Dermis microvascular lymphatic vessel endothelial cell (primary cell): ENCODE results near the gene KRTAP1-3. TPM values are rescaled to one million over a fixed set of nuclear protein-coding genes. Genes with fewer than 3 reads are reported as not detected.
"Not testable (repeated sequence)": the region's sequence is repeated elsewhere in the genome, so short reads cannot be mapped to it uniquely, and the experiment has no call there.

Source experiments
- DNase-seq, 2 donors: peaks; one replicate each; pipeline versions ENCODE4 v3.0.0 to v3.0.0-alpha.2; 2010; ENCODE audit warnings: low read depth in 2 of 2
- total RNA-seq: library from RNA; depleted of rRNA; stranded (reverse); fragments of >200 nt; gene quantifications from 2 replicates; pipeline ENCODE4 v1.2.1, GENCODE V29; 2014

Gene KRTAP1-3
- total RNA-seq, 1 donor from 2014 or later = not detected

DNA sequence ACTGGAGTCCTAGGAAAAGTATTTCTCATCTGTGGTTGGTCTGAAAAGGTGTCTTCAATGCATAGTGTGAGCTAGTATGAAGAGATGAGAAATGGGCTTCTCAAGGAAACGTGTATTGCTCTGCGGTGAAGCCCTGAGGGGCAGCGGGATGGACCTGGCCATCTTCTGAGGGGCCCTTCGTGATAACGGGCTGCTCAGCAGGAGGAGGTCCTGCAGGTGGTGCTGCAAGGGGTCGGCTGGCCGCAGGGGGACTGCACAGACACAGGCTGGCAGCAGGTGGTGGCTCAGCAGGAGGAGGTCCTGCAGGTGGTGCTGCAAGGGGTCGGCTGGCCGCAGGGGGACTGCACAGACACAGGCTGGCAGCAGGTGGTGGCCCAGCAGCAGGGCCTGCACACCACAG, 19.9 kb upstream of the KRTAP1-3 start:
- DNase-seq = not testable (repeated sequence)

DNA sequence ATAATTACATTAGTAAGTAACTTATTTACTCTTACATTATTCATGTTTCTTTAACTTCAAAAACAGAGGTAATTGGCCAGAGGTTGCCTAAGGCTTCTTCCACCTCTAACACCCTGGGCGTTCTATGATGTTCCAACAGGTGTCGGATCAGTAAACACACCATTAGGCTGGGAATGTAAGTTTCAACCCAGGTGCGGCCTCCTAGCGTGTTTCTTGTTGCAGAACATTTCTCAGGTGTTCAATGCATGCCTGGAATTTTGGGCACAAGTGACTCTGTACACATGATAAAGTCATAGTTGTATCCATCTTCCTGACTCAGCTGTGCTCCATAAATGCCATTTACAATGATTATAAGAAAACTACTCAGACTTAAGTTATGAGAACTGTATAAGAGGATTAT, 19.4 kb upstream of the KRTAP1-3 start:
- no peak for DNase-seq

GRCh38 chr17:41052566-41052965, 17.9 kb upstream of the KRTAP1-3 start:
- DNase-seq = no peak

GRCh38 chr17:41049110-41049509, 14.4 kb upstream of the KRTAP1-3 start:
- DNase-seq = peak in 1 of 2 donors; percentile 2

DNA sequence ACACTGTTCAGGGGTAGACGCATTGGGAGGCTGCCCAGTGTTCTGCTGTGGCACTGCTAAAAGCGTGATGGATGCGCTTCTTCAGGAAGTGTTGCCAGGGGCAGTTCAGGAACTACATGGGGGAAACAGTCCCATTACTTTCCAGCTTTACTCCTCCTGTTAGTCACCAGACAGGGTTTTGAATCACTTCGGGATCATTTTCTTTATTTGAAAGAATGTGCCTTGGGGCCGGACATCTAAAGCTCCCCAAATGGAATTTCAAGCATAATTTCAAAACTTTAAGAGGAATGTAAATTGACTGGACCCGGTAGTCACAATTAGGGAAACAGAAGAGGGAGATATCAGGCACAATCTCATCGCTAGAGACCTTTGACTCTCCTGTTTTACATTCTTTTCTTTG, 13.8 kb upstream of the KRTAP1-3 start:
- DNase-seq = no peak

DNA sequence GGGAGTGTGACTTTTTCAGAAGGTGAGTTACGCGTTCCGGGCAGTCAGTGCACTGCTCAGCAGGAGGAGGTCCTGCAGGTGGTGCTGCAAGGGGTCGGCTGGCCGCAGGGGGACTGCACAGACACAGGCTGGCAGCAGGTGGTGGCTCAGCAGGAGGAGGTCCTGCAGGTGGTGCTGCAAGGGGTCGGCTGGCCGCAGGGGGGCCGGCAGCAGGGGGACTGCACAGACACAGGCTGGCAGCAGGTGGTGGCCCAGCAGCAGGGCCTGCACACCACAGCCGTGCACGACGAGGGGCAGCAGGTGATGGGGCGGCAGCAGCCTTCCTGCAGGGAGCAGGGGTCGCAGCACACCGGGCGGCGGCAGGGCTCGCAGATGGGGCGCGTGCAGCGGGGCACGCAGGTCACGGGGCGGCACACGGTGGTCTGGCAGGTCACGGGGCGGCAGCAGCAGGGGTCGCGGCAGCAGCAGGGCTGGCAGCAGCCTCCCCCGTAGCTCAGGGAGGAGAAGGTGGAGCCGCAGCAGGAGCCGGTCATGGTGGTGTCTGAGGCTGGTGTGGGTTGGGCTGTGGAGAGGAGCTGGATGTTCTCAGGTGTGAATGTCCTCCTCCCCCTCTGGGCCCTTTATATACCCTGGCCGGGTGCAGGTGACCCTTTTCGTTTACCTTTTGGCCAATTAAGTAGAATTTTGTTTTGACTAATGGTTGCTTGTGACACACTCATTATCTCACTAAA, 12.2 kb upstream of the KRTAP1-3 start, which contains the start of gene KRTAP2-1:
Gene KRTAP2-1, minus strand, starts transcription at position 582 of the 731 bp plus-strand sequence. Its CDS starts 49 bp downstream, at position 533.
- not testable (repeated sequence) for DNase-seq

DNA sequence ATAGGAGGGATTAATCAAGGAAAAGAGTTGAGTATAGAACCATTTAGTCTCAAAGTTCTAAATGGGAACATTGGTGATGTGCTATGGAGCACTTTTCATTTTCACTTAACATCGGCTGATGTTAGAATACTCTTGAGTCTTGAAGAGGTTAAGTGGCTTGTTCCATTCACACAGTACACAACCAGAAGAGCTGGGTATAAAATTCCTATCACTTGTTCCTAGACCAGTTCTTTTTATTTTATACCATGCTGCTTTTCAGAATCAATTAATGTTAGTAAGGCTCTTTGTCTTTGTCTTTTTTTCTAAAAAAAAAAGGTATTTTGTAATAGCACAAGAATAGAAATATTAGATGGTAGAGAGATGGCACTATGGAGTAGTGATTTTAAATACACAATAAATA, 8.3 kb upstream of the KRTAP1-3 start:
- no peak for DNase-seq

- DNase-seq = not testable (repeated sequence)
Observed at GRCh38 chr17:41040783-41041571, 6.3 kb upstream of the KRTAP1-3 start, which contains the start of gene KRTAP1-1. Gene KRTAP1-1 (minus strand): TSS chr17:41041450. CDS start chr17:41041397, 53 bp downstream.

DNA sequence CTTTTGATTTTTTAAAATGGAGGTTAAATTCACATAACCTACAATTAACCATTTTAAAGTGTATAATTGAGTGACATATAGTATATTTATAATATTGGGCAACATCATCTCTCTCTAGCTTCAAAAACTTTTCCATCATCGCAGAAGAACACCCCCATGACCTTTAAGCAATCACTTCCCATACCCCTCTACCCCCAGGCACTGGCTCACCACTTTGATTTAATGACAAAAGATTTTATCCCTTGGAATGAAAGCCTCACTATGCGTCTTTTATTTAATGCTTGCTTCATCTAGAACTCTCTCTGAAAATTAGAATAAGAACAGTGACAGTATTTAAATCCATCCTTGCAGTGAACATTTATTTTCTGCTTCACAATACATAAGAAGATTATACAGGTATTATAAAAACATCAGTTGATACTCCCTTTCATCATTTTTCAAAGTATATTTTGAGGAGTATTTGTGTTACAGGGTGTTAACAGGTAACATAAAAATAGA, 3.2 kb upstream of the KRTAP1-3 start:
- DNase-seq = no peak

GRCh38 chr17:41029633-41030245, 4.9 kb downstream of the KRTAP1-3 start, which contains the start of gene KRTAP1-4:
Gene KRTAP1-4 (minus strand): TSS chr17:41030195. CDS start chr17:41030078, 117 bp downstream.
- no peak for DNase-seq

DNA sequence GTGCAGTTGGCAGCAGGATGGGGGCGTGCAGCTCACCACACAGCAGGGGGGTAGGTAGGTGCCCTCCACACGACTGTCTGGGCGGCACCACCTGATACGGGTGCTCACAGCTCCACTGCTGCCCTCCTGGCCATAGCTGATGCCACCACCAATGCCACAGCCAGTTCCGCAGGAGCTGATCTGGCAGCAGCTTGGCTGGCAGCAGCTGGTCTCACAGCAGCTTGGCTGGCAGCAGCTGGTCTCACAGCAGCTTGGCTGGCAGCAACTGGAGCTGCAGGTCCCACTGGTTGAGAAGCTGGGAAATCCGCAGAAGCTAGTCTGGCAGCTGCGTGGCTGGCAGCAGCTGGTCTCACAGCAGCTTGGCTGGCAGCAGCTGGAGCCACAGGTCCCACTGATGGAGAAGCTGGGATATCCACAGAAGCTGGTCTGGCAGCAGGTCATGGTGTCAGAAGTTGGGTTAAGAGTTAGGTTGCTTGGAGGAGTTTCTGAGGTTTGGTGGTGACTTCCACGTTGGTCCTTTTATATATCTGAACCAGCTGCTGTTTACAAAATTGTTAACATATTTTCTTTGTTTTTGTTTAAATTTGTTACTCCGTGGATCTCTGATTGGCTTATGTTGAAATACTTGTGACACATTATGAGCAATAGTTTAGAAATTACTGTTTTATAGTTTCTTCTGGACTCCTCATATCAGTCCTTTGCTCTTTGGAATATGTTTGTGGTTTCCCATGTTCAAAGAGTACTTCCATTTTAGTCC, 7.8 kb downstream of the KRTAP1-3 start, which contains the start of gene KRTAP1-5:
Gene KRTAP1-5, minus strand, starts transcription at position 494 of the 757 bp plus-strand sequence. Its CDS starts 53 bp downstream, at position 441.
- no peak for DNase-seq

DNA sequence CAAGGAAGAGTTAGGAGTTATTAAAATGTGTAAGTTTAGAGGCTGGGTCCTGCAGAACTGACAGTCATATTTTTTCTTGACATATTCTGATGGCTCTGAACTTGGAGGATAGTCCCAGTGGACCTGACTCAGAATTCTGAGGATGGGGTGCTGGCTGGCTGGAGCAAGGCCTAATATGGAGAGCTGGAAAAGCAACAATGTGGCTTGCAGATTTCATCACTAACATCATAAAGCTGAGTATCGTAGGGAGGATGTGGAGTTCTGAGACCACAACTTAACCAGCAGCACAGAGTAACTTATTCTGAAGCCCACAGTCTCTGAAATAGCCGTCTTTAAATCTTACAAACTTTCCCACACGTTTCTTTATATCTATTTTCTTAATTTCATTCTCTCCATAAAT, 10.0 kb downstream of the KRTAP1-3 start:
- no peak for DNase-seq

- no peak for DNase-seq
Observed at GRCh38 chr17:41020336-41020735, 14.3 kb downstream of the KRTAP1-3 start.

DNA sequence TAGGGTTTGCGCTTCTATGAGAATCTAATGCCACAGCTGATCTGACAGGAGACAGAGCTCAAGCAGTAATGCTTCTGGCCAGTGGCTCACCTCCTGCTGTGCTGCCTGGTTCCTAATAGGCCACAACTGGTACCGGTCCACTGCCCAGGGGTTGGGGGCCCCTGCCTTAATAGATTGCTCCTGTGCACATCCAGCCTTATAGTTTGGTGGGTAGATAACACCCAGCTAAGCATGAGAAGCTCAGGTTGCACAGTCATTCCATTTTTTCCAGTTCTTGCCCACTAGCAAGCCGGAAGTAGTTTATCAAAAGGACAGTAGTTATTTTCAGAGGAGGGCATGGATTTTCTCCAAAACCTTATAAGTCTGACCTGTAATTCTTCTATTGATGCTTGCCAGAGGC, 15.3 kb downstream of the KRTAP1-3 start:
- DNase-seq = no peak

DNA sequence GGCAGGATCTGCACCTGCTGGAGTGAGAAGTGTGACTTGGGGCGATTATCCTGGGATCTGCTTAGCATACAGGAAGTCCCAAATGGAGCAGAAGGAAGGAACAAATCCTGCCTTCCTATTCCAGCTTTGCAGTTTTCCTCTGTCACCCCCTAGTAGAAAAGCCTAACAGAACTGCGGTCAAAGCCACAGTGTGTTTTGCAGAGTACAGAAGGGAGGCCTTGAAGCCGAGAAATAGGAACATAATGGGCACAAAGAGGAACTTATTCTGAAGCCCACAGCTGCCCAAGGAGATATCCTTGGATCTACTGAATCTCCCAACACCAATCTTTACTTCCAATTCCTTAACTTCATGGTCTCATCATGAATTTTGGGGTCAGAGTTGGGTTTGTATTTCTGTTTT, 16.1 kb downstream of the KRTAP1-3 start:
- DNase-seq = no peak

- no peak for DNase-seq
Observed at GRCh38 chr17:41016578-41017215, 18.0 kb downstream of the KRTAP1-3 start.

- DNase-seq = no peak
Observed at GRCh38 chr17:41015454-41015853, 19.2 kb downstream of the KRTAP1-3 start.

DNA sequence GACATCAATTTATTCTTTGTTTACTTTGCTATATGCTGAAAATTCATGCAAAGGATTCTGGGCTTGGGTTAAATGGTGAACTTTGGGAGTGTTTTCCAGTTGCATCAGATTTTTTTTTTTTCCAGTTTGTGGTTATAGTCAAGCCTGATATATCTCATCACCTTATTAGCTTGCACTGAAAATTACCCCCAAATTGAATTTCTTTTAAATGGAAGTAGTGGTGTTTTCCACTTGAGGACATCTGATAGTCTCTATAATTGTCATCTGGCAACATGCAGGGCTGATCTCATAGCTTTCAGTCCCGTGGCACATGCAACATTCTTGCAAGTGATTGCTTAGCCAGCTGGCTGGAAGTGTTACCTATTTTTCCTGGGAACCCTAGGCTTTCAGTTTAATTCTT, 21.1 kb downstream of the KRTAP1-3 start:
- DNase-seq = no peak

GRCh38 chr17:41013181-41013580, 21.5 kb downstream of the KRTAP1-3 start:
- no peak for DNase-seq

- no peak for DNase-seq
Observed at GRCh38 chr17:41012326-41013120, 22.2 kb downstream of the KRTAP1-3 start.
